RCC 7860 (cell line): ENCODE results near the gene ATP2C2.

ENCODE experiments used
- DNase-seq: peaks from one replicate; pipeline ENCODE4 v3.0.0-alpha.2; 2015; ENCODE audit warnings: low spot score
- FAIRE-seq: peaks from 2 replicates; lab custom pipeline; 2012; peaks lifted over from hg19 to GRCh38; lab: Jason Lieb, UNC

Gene ATP2C2

GRCh38 chr16:84485255-84486010 is 117.1 kb downstream of the ATP2C2 start:
- no peak for FAIRE-seq
- no peak for DNase-seq

- FAIRE-seq (no peak), DNase-seq (no peak)
These were observed 117.8 kb downstream of the ATP2C2 start for GRCh38 chr16:84486126-84486525.

- no peak for FAIRE-seq
These were observed 118.4 kb downstream of the ATP2C2 start for GRCh38 chr16:84486551-84487235.

GRCh38 chr16:84487358-84487757 is 119.0 kb downstream of the ATP2C2 start:
- no peak for DNase-seq
- no peak for FAIRE-seq

More at GRCh38 chr16:84486551-84487235, 118.4 kb downstream of the ATP2C2 start:
- DNase-seq = no peak

- no peak for DNase-seq
- no peak for FAIRE-seq
These were observed 120.8 kb downstream of the ATP2C2 start for GRCh38 chr16:84489131-84489530.

- DNase-seq (no peak), FAIRE-seq (no peak)
These were observed 127.2 kb downstream of the ATP2C2 start for GRCh38 chr16:84495506-84495905.

- DNase-seq = no peak
- no peak for FAIRE-seq
These were observed 128.7 kb downstream of the ATP2C2 start for GRCh38 chr16:84496991-84497390.

- FAIRE-seq (no peak), DNase-seq (no peak)
These were observed 129.3 kb downstream of the ATP2C2 start for GRCh38 chr16:84497418-84498222.

- FAIRE-seq (no peak), DNase-seq (no peak)
These were observed 129.9 kb downstream of the ATP2C2 start for GRCh38 chr16:84498223-84498610.

- no peak for FAIRE-seq
These were observed 130.7 kb downstream of the ATP2C2 start for GRCh38 chr16:84498859-84499620.

GRCh38 chr16:84499638-84500037 is 131.3 kb downstream of the ATP2C2 start:
- DNase-seq (no peak), FAIRE-seq (no peak)

More at GRCh38 chr16:84498859-84499620, 130.7 kb downstream of the ATP2C2 start:
- DNase-seq = no peak

GRCh38 chr16:84500531-84500930 is 132.2 kb downstream of the ATP2C2 start:
- DNase-seq (no peak), FAIRE-seq (no peak)

- FAIRE-seq (peak; percentile 76), DNase-seq (peak; percentile 88)
These were observed 132.9 kb downstream of the ATP2C2 start for GRCh38 chr16:84501077-84501735.

GRCh38 chr16:84502075-84502474 is 133.7 kb downstream of the ATP2C2 start:
- FAIRE-seq (no peak), DNase-seq (no peak)

GRCh38 chr16:84502581-84502980 is 134.2 kb downstream of the ATP2C2 start:
- FAIRE-seq (no peak), DNase-seq (peak; percentile 45)

GRCh38 chr16:84503751-84504395 is 135.5 kb downstream of the ATP2C2 start:
- no peak for FAIRE-seq

GRCh38 chr16:84504420-84505248 is 136.3 kb downstream of the ATP2C2 start, which contains the start of gene MEAK7:
Gene MEAK7, minus strand, starts transcription at chr16:84504659. Its CDS starts 6,573 bp downstream, at chr16:84498086.
- peak; percentile 94 for DNase-seq
- peak; percentile 81 for FAIRE-seq

More at GRCh38 chr16:84503751-84504395, 135.5 kb downstream of the ATP2C2 start:
- peak; percentile 64 for DNase-seq
